ENCODE data around the gene CPED1.

DNA sequence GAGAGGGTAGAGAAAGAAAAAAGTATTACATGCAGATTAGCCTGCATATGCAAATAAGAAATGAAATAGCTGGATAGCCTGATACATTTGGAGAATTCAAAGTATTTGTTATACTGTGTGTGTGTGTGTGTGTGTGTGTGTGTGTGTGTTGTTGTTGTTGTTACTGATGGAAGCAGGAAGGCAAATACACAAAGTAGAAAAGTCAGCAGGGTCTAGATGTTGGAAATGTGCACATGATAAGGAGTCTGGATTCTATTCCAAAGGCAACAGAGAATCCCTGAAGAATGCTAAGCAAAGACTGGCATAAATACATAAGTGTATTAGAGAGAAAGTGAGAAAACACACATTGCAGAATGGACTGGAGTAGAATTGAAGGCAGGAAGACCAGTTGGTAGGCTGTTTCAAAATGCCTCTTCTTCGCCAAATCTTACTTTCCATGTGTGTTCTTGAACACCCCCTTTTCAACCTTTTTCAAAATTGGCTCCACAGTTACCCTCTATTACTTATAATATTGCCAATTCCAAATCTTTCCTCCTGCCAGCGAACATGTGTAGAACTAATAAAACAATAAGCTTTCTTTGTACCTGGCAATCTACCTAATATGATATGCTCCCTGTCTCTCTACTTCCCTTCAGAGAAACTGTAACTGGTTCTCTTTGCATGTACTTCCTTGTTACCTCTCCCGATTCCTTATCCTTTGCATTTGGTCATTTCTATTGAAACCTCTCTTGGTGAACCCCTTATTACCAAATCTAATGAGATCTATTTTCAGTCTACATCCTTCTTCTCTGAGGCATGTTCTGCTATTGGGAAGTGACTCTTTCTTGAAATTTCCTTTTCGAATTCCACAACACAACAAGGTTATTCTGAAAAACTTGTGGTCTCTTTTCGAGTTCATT, 6.2 kb downstream of the CPED1 start:
- TF ChIP-seq, protein P1, sequence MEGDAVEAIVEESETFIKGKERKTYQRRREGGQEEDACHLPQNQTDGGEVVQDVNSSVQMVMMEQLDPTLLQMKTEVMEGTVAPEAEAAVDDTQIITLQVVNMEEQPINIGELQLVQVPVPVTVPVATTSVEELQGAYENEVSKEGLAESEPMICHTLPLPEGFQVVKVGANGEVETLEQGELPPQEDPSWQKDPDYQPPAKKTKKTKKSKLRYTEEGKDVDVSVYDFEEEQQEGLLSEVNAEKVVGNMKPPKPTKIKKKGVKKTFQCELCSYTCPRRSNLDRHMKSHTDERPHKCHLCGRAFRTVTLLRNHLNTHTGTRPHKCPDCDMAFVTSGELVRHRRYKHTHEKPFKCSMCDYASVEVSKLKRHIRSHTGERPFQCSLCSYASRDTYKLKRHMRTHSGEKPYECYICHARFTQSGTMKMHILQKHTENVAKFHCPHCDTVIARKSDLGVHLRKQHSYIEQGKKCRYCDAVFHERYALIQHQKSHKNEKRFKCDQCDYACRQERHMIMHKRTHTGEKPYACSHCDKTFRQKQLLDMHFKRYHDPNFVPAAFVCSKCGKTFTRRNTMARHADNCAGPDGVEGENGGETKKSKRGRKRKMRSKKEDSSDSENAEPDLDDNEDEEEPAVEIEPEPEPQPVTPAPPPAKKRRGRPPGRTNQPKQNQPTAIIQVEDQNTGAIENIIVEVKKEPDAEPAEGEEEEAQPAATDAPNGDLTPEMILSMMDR (conservative IDR thresholded peaks at IDR 0.05; ENCODE audit: low read depth, low read length), result no peak
- no peak for TF ChIP-seq EZH2 (IDR thresholded peaks at IDR 0.05; ENCODE audit: low read length, unreplicated experiment)

Measured in PC-3 (cell line).